WTC11 (cell line): ENCODE data around the gene CPT2.

ENCODE experiments used
- ARID4B ChIP-seq: sonication (generic); formaldehyde crosslinking; IDR thresholded peaks from 2 replicates; pipeline ENCODE4 v1.8.0; 2023; ENCODE audit warnings: missing genetic modification reagents, mild to moderate bottlenecking, borderline replicate concordance
- CTCF ChIP-seq: fragments of 200-600 bp; IDR thresholded peaks from 2 replicates; pipeline ENCODE4 v1.8.0; 2022; ENCODE audit warnings: antibody characterized with exemption
- ESRRA ChIP-seq: sonication (generic); formaldehyde crosslinking; IDR thresholded peaks from 2 replicates; pipeline ENCODE4 v1.8.1; 2022; ENCODE audit warnings: mild to moderate bottlenecking, missing genetic modification reagents, borderline replicate concordance
- JUN ChIP-seq: sonication (generic); formaldehyde crosslinking; IDR thresholded peaks from 2 replicates; pipeline ENCODE4 v1.8.0; 2023; ENCODE audit warnings: mild to moderate bottlenecking, missing genetic modification reagents
- MXD4 ChIP-seq: fragments of 250-450 bp; sonication (Bioruptor Pico); IDR thresholded peaks from 2 replicates; pipeline ENCODE4 v1.8.0; 2021; ENCODE audit warnings: mild to moderate bottlenecking, moderate library complexity, borderline replicate concordance
- RELA ChIP-seq: sonication (generic); formaldehyde crosslinking; IDR thresholded peaks from 2 replicates; pipeline ENCODE4 v1.8.1; 2022; ENCODE audit warnings: missing genetic modification reagents, mild to moderate bottlenecking, borderline replicate concordance
- USF2 ChIP-seq: sonication (generic); formaldehyde crosslinking; IDR thresholded peaks from 2 replicates; pipeline ENCODE4 v1.8.1; 2023; ENCODE audit warnings: mild to moderate bottlenecking, missing genetic modification reagents, moderate library complexity
- TF ChIP-seq, protein P1 (sequence below): sonication (generic); formaldehyde crosslinking; IDR thresholded peaks from 2 replicates; pipeline ENCODE4 v1.8.0; 2022; ENCODE audit warnings: mild to moderate bottlenecking, missing genetic modification reagents
- TF ChIP-seq, protein P2 (sequence below): sonication (generic); formaldehyde crosslinking; IDR thresholded peaks from 2 replicates; pipeline ENCODE4 v1.8.0; 2023; ENCODE audit warnings: missing genetic modification reagents
- TF ChIP-seq, protein P3 (sequence below): sonication (generic); formaldehyde crosslinking; IDR thresholded peaks from 2 replicates; pipeline ENCODE4 v1.8.1; 2022; ENCODE audit warnings: missing genetic modification reagents, borderline replicate concordance

- TF ChIP-seq ARID4B (CRISPR knock-in tag): no peak
- TF ChIP-seq CTCF: no peak
- TF ChIP-seq, protein P1, sequence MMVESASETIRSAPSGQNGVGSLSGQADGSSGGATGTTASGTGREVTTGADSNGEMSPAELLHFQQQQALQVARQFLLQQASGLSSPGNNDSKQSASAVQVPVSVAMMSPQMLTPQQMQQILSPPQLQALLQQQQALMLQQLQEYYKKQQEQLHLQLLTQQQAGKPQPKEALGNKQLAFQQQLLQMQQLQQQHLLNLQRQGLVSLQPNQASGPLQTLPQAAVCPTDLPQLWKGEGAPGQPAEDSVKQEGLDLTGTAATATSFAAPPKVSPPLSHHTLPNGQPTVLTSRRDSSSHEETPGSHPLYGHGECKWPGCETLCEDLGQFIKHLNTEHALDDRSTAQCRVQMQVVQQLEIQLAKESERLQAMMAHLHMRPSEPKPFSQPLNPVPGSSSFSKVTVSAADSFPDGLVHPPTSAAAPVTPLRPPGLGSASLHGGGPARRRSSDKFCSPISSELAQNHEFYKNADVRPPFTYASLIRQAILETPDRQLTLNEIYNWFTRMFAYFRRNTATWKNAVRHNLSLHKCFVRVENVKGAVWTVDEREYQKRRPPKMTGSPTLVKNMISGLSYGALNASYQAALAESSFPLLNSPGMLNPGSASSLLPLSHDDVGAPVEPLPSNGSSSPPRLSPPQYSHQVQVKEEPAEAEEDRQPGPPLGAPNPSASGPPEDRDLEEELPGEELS (CRISPR knock-in tag): no peak
- no peak for TF ChIP-seq JUN
- TF ChIP-seq RELA (CRISPR knock-in tag): no peak
- TF ChIP-seq USF2 (CRISPR knock-in tag): no peak
- TF ChIP-seq ESRRA (CRISPR knock-in tag): no peak
- TF ChIP-seq, protein P2, sequence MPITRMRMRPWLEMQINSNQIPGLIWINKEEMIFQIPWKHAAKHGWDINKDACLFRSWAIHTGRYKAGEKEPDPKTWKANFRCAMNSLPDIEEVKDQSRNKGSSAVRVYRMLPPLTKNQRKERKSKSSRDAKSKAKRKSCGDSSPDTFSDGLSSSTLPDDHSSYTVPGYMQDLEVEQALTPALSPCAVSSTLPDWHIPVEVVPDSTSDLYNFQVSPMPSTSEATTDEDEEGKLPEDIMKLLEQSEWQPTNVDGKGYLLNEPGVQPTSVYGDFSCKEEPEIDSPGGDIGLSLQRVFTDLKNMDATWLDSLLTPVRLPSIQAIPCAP (CRISPR knock-in tag): no peak
- TF ChIP-seq, protein P3, sequence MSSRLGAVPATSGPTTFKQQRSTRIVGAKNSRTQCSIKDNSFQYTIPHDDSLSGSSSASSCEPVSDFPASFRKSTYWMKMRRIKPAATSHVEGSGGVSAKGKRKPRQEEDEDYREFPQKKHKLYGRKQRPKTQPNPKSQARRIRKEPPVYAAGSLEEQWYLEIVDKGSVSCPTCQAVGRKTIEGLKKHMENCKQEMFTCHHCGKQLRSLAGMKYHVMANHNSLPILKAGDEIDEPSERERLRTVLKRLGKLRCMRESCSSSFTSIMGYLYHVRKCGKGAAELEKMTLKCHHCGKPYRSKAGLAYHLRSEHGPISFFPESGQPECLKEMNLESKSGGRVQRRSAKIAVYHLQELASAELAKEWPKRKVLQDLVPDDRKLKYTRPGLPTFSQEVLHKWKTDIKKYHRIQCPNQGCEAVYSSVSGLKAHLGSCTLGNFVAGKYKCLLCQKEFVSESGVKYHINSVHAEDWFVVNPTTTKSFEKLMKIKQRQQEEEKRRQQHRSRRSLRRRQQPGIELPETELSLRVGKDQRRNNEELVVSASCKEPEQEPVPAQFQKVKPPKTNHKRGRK (CRISPR knock-in tag): no peak
- TF ChIP-seq MXD4 (CRISPR knock-in tag): no peak
Observed at GRCh38 chr1:53196017-53196484, 573 bp upstream of the CPT2 start.
